HepG2 (cell line): ENCODE results near the gene KAZALD1. TPM values are rescaled to one million over a fixed set of nuclear protein-coding genes. Genes with fewer than 3 reads are reported as not detected.

ENCODE experiments used
- ATAC-seq: fragments of 200-7000 bp; cut with Tn5 transposase; 3 replicates; pipeline ENCODE4 v1.9.1; 2020; ENCODE audit warnings: mild to moderate bottlenecking, moderate library complexity
- BruUV-seq: library from RNA; stranded (reverse); fragments of 400-500 nt; replicated peaks from 2 replicates; lab custom pipeline; 2021; lab: Mats Ljungman, UMichigan
- CTCF ChIA-PET: fragments of 300-600 bp; formaldehyde crosslinking; extraction: SDS; loops from one replicate; lab custom pipeline; 2021; ENCODE audit warnings: low total read pairs, inconsistent platforms, low intra/inter-chr PET ratio; lab: Yijun Ruan, JAX
- POLR2A ChIA-PET: fragments of 350-600 bp; sonication (Branson Sonifier 250); formaldehyde crosslinking; loops from one replicate; lab custom pipeline; 2020; ENCODE audit warnings: antibody characterized with exemption, inconsistent platforms; lab: Yijun Ruan, JAX
- DNase-seq: peaks from one replicate; pipeline ENCODE4 v3.0.0-alpha.2; 2015; ENCODE audit warnings: low spot score
- FAIRE-seq: peaks from 3 replicates; lab custom pipeline; 2011; peaks lifted over from hg19 to GRCh38; lab: Jason Lieb, UNC
- H2AFZ ChIP-seq: one replicate; pipeline ENCODE4 v1.6.1; 2011; ENCODE audit warnings: low read length, inconsistent platforms
- H3K27ac ChIP-seq: fragments of 300-600 bp; 3 replicates; pipeline ENCODE4 v1.8.0; 2011; ENCODE audit warnings: mixed run types, mild to moderate bottlenecking, mixed read lengths, low read length, inconsistent platforms; ENCODE audit not compliant: insufficient read depth; ENCODE audit errors: extremely low read length
- H3K27me3 ChIP-seq, 2 experiments: fragments of 200-600 bp in 1 of 2; 2 replicates in 1 of 2; 3 replicates in 1 of 2; pipeline versions ENCODE4 v1.6.0 to v1.8.0; 2011; ENCODE audit warnings: low read length in 2 of 2, mild to moderate bottlenecking in 2 of 2, moderate library complexity in 2 of 2, inconsistent platforms in 1 of 2; ENCODE audit not compliant: insufficient read depth in 2 of 2, control insufficient read depth in 1 of 2
- H3K36me3 ChIP-seq, 2 experiments: fragments of 200-600 bp in 1 of 2; replicated peaks in 1 of 2; 2 replicates in 1 of 2; 3 replicates in 1 of 2; pipeline versions ENCODE4 v1.5.1 to v1.8.0; 2011; ENCODE audit warnings: low read length in 2 of 2, inconsistent platforms in 1 of 2; ENCODE audit not compliant: insufficient read depth in 2 of 2, control insufficient read depth in 1 of 2
- H3K4me1 ChIP-seq: 2 replicates; pipeline ENCODE4 v1.5.1; 2012; ENCODE audit warnings: low read length, inconsistent platforms; ENCODE audit not compliant: insufficient read depth
- H3K4me2 ChIP-seq: 2 replicates; pipeline ENCODE4 v1.6.0; 2011; ENCODE audit warnings: low read depth, low read length, inconsistent platforms
- H3K4me3 ChIP-seq, 3 experiments: fragments of 200-600 bp in 1 of 3; sonication (generic), shearing (Covaris generic) in 1 of 3; replicated peaks in 1 of 3; 2 replicates each; pipeline ENCODE4 v1.5.1; 2011 to 2016; ENCODE audit warnings: low read length in 3 of 3, inconsistent platforms in 2 of 3, low read depth in 2 of 3, mild to moderate bottlenecking in 2 of 3, control low read depth in 1 of 3, mixed read lengths in 1 of 3; ENCODE audit not compliant: insufficient read depth in 1 of 3
- H3K79me2 ChIP-seq: one replicate; pipeline ENCODE4 v1.6.1; 2011; ENCODE audit warnings: low read length, inconsistent platforms; ENCODE audit not compliant: insufficient read depth
- H3K9ac ChIP-seq: 2 replicates; pipeline ENCODE4 v1.6.0; 2011; ENCODE audit warnings: mild to moderate bottlenecking, low read depth, low read length, inconsistent platforms; ENCODE audit not compliant: insufficient read depth
- H3K9me3 ChIP-seq: 2 replicates; pipeline ENCODE4 v1.5.1; 2012; ENCODE audit warnings: mild to moderate bottlenecking, low read length
- H4K20me1 ChIP-seq: 2 replicates; pipeline ENCODE4 v1.6.0; 2011; ENCODE audit warnings: inconsistent platforms, mild to moderate bottlenecking, low read length, moderate library complexity; ENCODE audit not compliant: insufficient read depth
- FOXA1 ChIP-seq, 2 experiments: fragments of 450-650 bp in 1 of 2; sonication (generic) in 1 of 2; formaldehyde crosslinking in 1 of 2; IDR thresholded peaks; 2 replicates each; pipeline versions ENCODE4 v1.4.0 to v1.6.1; 2016 to 2020; ENCODE audit warnings: missing genetic modification reagents in 1 of 2
- MBD4 ChIP-seq: IDR thresholded peaks from 2 replicates; pipeline ENCODE4 v1.6.1; 2012; ENCODE audit warnings: low read length, inconsistent platforms, borderline replicate concordance
- RAD21 ChIP-seq: fragments of 450-650 bp; formaldehyde crosslinking; IDR thresholded peaks from 2 replicates; pipeline ENCODE4 v1.5.0; 2020; ENCODE audit warnings: mild to moderate bottlenecking
- SALL1 ChIP-seq: sonication (generic); formaldehyde crosslinking; IDR thresholded peaks from 2 replicates; pipeline ENCODE4 v1.8.0; 2022; ENCODE audit warnings: mild to moderate bottlenecking, missing genetic modification reagents
- SNAPC2 ChIP-seq: sonication (generic); formaldehyde crosslinking; IDR thresholded peaks from 2 replicates; pipeline ENCODE4 v1.8.1; 2022; ENCODE audit warnings: mild to moderate bottlenecking, missing genetic modification reagents
- THAP11 ChIP-seq: IDR thresholded peaks from 2 replicates; pipeline ENCODE4 v1.6.1; 2016; ENCODE audit warnings: missing biosample characterization, missing genetic modification reagents
- XRCC5 ChIP-seq: fragments of 200-400 bp; formaldehyde crosslinking; optimal IDR thresholded peaks from 2 replicates; pipeline ENCODE3; 2017; ENCODE audit warnings: mild to moderate bottlenecking, low read length
- YY1 ChIP-seq: IDR thresholded peaks from 2 replicates; pipeline ENCODE4 v1.6.1; 2011; ENCODE audit warnings: low read length, low read depth, moderate library complexity, mild to moderate bottlenecking; ENCODE audit not compliant: insufficient read depth, insufficient replicate concordance
- ZFP91 ChIP-seq: sonication (generic); formaldehyde crosslinking; IDR thresholded peaks from 2 replicates; pipeline ENCODE4 v1.9.0; 2022; ENCODE audit warnings: missing genetic modification reagents, mild to moderate bottlenecking, borderline replicate concordance
- ZNF142 ChIP-seq: sonication (generic); formaldehyde crosslinking; IDR thresholded peaks from 2 replicates; pipeline ENCODE4 v1.4.0; 2020; ENCODE audit warnings: missing genetic modification reagents
- ZNF207 ChIP-seq: fragments of 450-650 bp; IDR thresholded peaks from 2 replicates; pipeline ENCODE4 v1.6.1; 2016; ENCODE audit warnings: antibody characterized with exemption, borderline replicate concordance
- ZNF660 ChIP-seq: sonication (generic); formaldehyde crosslinking; IDR thresholded peaks from 2 replicates; pipeline ENCODE4 v1.5.1; 2020; ENCODE audit warnings: mild to moderate bottlenecking, low read depth, missing genetic modification reagents, borderline replicate concordance
- ZNF777 ChIP-seq: sonication (generic); formaldehyde crosslinking; IDR thresholded peaks from 2 replicates; pipeline ENCODE4 v1.4.0; 2020; ENCODE audit warnings: missing genetic modification reagents
- WGBS: methylation state at CpG from one replicate; pipeline ENCODE4 v1.1.6; 2017; ENCODE audit warnings: low lambda C conversion rate; 5-methylcytosine and 5-hydroxymethylcytosine counted together
- in situ Hi-C: cut with HindIII; loops from 2 replicates; pipeline ENCODE4 v1.10.0; 2017; ENCODE audit warnings: low pct_unique_long_range_greater_than_20kb; ENCODE audit not compliant: extremely low pct_ligation_motif_present
- intact Hi-C: fragments of 100-400 bp; cut with micrococcal nuclease; formaldehyde crosslinking; loops from one replicate; pipeline ENCODE4 v1.10.0; 2022; ENCODE audit not compliant: unreplicated experiment
- polyA plus RNA-seq, 8 experiments: library from polyadenylated mRNA; depleted of rRNA in 3 of 8; stranded (reverse) in 7 of 8; unstranded in 1 of 8; fragments of >200 nt; fragmentation: Illumina TruSeq in 4 of 8; extraction: Trizol in 4 of 8; gene quantifications; 2 replicates each; pipeline versions ENCODE4 v1.2.1 to v1.2.3, GENCODE V29; 2011 to 2016; ENCODE audit warnings: low read depth in 4 of 8, missing spikeins in 1 of 8, mixed read lengths in 1 of 8; ENCODE audit not compliant: insufficient read depth in 1 of 8
- total RNA-seq, 5 experiments: library from RNA; depleted of rRNA; stranded (reverse); fragments of >200 nt; fragmentation: Illumina TruSeq; extraction: Trizol; gene quantifications; 2 replicates each; pipeline ENCODE4 v1.2.3, GENCODE V29; 2016; ENCODE audit warnings: low read depth in 1 of 5
- TF ChIP-seq, protein P1 (sequence below): sonication (generic); formaldehyde crosslinking; IDR thresholded peaks from 2 replicates; pipeline ENCODE4 v1.8.0; 2022; ENCODE audit warnings: mild to moderate bottlenecking, missing genetic modification reagents, borderline replicate concordance

Gene KAZALD1
- total and polyA plus RNA-seq, 2 of the 13 experiments (the other 11 are each of a cell fraction or from before 2014, with no cell fraction given), result 16.7 to 27.7 TPM

DNA sequence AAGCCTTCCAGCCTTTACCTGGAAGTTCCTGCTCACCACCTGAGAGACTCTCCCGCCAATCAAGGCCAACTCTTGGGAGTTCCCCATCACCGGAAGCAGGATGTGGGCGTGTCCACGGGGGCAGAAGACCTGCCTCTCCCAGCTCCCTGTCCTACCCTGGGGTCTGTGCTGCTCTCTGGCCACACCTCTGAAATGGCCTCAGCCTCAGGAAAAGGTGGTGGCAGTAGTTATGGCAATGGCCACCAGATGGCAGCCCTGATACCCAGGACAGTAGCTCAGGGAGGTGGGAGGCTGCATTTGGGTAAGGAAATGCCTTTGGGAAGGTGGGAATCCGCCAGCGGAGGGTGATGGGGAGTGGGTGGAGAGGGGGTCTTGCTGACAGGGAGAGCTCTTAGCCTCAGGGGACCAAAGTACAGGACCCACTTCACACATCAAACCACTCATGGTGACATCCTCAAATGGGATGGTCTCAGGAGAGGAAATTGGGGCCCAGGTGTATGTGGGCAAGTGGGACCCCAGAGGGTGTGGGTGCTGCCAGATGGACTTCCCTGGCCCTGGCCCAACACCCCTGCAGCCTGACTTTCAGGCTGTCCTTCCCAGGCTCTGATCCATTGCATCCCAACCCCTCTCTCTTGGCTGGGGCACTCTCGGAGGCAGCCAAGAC lies 33.9 kb downstream of the KAZALD1 start (continued):
- TF ChIP-seq ZNF660 (CRISPR knock-in tag) (no peak), YY1 (peak; percentile 29), SALL1 (CRISPR knock-in tag) (0 out of 2 replicates have a peak, but pooled peaks have one; percentile 42), ZFP91 (peak; percentile 16; the same call in 1 of the 2 replicates), RAD21 (CRISPR knock-in tag) (peak; percentile 89), XRCC5 (peak; percentile 56)
- TF ChIP-seq, all 625 proteins: peak for 14

DNA sequence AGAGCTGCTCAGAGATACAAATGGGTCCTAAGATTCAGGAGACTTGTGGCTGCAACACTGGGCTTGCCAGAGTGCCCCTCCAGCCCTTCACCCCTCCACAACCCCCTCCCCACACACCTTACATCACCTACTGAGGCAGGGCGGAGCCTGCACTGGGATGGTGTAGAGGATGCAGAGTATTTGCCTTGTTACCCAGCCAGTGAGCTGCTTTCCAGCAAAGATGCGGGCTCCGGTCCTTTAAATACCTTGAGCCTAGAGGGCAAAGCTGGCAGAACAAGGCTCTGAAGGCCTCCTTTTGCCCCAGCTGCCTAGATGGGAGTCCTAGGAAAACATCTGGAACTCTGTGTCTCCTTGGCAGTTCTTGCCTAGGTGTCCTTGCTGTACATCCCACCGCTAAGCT lies 34.6 kb downstream of the KAZALD1 start:
- Histone ChIP-seq H3K9ac (no peak overlapping the region), H3K27ac (no peak overlapping the region), H3K4me2 (no peak overlapping the region), H3K27me3 (peaks cover 5 to 58% of the 10 kb centered on the region in 2 experiments; a peak in 4 of 5 replicates), H3K9me3 (no peaks in the 10 kb centered on the region), H3K4me3 (no peak overlapping the region), H3K36me3 (no peaks in the 10 kb centered on the region), H3K4me1 (peaks cover 22% of the 10 kb centered on the region), H3K79me2 (no peaks in the 10 kb centered on the region), H2AFZ (no peak overlapping the region), H4K20me1 (no peaks in the 10 kb centered on the region)
- WGBS, result 100% methylated on average over 1 of the region's 4 CpGs
- intact Hi-C loops (no loop called here), in situ Hi-C loops (loop anchor here (5.0 kb wide), 1 partner anchor 46 kb away; no protein-coding TSS in a partner anchor)
- DNase-seq, result no peak
- no peak for ATAC-seq
- no TSS peak for BruUV-seq
- POLR2A ChIA-PET, result interaction anchor here (1.7 to 1.8 kb wide), 2 partner anchors 16 to 46 kb away, joined by 5 to 13 read pairs; no protein-coding TSS in a partner anchor
- FAIRE-seq, result no peak
- CTCF ChIA-PET, result interaction anchor here (1.1 to 3.1 kb wide), 2 partner anchors 45 to 55 kb away, joined by 3 to 65 read pairs; no protein-coding TSS in a partner anchor
- TF ChIP-seq SNAPC2 (no peak), MBD4 (no peak), ZNF777 (no peak), FOXA1 (IDR thresholded peaks at IDR 0.05) (no peak), FOXA1 (CRISPR knock-in tag; IDR thresholded peaks at IDR 0.05) (no peak), ZNF207 (no peak), ZNF142 (CRISPR knock-in tag) (no peak), THAP11 (CRISPR knock-in tag) (no peak)
- TF ChIP-seq, protein P1, sequence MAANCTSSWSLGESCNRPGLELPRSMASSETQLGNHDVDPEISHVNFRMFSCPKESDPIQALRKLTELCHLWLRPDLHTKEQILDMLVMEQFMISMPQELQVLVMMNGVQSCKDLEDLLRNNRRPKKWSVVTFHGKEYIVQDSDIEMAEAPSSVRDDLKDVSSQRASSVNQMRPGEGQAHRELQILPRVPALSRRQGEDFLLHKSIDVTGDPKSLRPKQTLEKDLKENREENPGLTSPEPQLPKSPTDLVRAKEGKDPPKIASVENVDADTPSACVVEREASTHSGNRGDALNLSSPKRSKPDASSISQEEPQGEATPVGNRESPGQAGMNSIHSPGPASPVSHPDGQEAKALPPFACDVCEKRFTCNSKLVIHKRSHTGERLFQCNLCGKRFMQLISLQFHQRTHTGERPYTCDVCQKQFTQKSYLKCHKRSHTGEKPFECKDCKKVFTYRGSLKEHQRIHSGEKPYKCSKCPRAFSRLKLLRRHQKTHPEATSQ, result no peak
